Measurements from ENCODE around the gene TPRG1L.

- TF ChIP-seq ZIC2 (tag by site-specific recombination; IDR thresholded peaks at IDR 0.05): no peak
- TF ChIP-seq ZNF677 (tag by site-specific recombination; IDR thresholded peaks at IDR 0.05): no peak
- no peak for TF ChIP-seq ZBTB44 (tag by site-specific recombination; IDR thresholded peaks at IDR 0.05)
- no peak for TF ChIP-seq CTCF (tag by site-specific recombination; IDR thresholded peaks at IDR 0.05)
Measured at GRCh38 chr1:3607703-3608065, 17.1 kb upstream of the TPRG1L start.
